GM13977 (cell line): ENCODE data around the gene ITGB1BP2.
"Not testable (repeated sequence)": the region's sequence is repeated elsewhere in the genome, so short reads cannot be mapped to it uniquely, and the experiment has no call there.

ENCODE experiments used
- DNase-seq: peaks from one replicate; pipeline ENCODE4 v3.0.0; 2012; ENCODE audit warnings: low spot score
- in situ Hi-C: fragments of 300-500 bp; cut with MboI; formaldehyde crosslinking; loops from one replicate; pipeline ENCODE4 v1.12.0; 2022; ENCODE audit warnings: low sequenced_read_pairs, low pct_unique_long_range_greater_than_20kb, mixed read lengths, inconsistent platforms; ENCODE audit not compliant: unreplicated experiment
- TF ChIP-seq, protein P1 (sequence below): IDR thresholded peaks from 2 replicates; pipeline ENCODE4 v1.5.1; 2012; ENCODE audit warnings: mild to moderate bottlenecking, control low read depth; ENCODE audit not compliant: insufficient read depth; ENCODE audit errors: extremely low read depth, missing control alignments

The ITGB1BP2 gene

DNA sequence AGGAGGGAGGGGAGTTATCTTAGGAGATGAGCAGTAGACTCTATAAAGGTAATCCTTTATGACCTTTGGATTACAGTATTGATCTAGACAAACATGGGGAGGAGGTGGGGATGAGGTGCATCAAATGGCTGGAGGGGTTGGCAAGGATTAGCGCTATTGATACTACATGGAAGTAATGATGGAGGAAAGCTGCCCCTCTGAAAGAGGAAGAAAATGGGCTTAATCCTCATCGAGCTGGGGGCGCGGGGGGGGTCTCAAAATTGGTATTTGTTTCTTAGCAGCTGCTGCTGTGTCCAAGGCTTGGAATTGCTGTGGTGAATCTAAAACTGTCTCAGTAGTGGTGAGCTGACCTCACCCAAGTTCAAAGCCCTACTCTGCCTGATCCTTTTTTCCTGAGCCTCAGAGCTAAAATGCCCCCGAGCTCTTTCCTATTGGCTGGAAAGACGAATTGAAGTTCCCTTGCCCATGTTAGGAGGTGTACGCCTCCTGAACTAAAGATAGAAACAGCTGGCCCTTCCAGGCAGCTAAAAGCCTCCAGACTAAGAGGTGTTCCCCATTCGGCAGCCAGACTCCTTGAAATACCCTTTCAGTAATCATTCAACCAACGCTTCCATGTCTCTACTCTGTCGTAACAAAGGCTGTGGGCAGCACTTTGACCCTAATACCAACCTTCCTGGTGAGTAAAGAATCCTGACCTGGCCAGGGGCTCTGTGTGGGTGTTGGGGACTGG is at the start of gene ITGB1BP2:
ITGB1BP2 (plus strand) TSS at position 556 of the 730 bp plus-strand sequence; CDS start at position 613, 57 bp downstream.
- DNase-seq = no peak
- in situ Hi-C loops = no loop called here
- TF ChIP-seq, protein P1, sequence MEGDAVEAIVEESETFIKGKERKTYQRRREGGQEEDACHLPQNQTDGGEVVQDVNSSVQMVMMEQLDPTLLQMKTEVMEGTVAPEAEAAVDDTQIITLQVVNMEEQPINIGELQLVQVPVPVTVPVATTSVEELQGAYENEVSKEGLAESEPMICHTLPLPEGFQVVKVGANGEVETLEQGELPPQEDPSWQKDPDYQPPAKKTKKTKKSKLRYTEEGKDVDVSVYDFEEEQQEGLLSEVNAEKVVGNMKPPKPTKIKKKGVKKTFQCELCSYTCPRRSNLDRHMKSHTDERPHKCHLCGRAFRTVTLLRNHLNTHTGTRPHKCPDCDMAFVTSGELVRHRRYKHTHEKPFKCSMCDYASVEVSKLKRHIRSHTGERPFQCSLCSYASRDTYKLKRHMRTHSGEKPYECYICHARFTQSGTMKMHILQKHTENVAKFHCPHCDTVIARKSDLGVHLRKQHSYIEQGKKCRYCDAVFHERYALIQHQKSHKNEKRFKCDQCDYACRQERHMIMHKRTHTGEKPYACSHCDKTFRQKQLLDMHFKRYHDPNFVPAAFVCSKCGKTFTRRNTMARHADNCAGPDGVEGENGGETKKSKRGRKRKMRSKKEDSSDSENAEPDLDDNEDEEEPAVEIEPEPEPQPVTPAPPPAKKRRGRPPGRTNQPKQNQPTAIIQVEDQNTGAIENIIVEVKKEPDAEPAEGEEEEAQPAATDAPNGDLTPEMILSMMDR = no peak

DNA sequence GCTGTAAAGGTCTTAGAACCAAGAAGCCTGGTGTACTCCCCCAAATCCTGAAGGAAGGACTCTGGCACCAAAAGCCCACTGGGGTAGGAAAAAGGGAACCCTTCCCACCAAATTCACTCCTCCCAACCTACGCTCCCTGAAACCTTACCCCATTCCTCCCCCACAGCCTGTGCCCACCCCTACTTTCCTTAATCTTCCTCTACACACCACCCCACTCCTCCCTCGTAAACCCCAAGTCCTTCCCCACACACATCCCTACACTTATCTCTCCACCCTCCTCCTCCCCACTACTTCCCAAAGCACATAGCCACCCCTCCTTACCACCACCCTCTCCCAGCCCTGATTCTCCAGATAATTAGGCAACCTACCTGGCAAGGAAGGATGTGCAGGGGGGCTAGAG is 49.3 kb upstream of the ITGB1BP2 start:
- no peak for DNase-seq
- in situ Hi-C loops = no loop called here

DNA sequence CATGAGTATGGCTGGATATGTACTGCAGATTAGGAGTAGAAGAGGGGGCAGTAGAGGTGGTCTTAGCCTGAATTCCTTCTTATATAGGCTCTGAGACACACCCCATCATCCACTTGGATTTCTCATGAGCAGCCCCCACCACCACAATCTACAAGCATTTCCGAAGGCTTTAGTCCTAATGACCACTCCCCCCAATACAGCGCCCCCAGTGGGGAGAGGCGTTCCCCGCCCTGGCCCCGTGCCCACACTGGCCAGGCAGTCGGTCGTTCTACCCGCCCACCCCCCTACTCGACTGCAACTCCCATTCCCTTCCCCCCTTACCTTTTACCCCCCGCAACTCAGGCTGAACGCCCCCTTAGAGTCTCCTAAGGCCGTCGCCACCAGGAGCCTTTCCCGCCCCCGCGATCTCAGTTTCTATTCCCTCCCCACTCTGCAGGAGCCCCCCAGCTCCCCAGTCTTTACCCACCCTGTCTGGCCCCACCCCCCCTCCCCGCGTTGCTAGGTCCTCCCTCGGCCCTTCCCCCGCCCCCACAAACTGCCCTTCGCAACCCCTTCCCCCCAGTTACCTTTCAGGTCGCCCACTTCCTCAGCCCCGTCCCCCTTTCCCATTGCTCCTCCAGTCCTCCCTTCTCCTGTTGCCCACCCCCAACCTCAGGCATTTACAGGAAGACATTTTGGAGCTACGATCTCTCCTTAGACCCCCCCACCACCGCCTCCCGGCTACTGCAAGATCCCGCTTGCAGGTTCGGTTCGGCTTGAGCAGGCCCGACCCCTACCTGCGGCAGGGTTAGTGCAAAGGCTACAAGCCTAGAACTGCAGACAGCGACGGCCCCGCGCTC is 48.1 kb upstream of the ITGB1BP2 start:
- peak; percentile 56 for DNase-seq
- TF ChIP-seq, protein P1 = peak; percentile 53
- in situ Hi-C loops = no loop called here

More for the DNA sequence above, 49.3 kb upstream of the ITGB1BP2 start:
- TF ChIP-seq, protein P1 = no peak

DNA sequence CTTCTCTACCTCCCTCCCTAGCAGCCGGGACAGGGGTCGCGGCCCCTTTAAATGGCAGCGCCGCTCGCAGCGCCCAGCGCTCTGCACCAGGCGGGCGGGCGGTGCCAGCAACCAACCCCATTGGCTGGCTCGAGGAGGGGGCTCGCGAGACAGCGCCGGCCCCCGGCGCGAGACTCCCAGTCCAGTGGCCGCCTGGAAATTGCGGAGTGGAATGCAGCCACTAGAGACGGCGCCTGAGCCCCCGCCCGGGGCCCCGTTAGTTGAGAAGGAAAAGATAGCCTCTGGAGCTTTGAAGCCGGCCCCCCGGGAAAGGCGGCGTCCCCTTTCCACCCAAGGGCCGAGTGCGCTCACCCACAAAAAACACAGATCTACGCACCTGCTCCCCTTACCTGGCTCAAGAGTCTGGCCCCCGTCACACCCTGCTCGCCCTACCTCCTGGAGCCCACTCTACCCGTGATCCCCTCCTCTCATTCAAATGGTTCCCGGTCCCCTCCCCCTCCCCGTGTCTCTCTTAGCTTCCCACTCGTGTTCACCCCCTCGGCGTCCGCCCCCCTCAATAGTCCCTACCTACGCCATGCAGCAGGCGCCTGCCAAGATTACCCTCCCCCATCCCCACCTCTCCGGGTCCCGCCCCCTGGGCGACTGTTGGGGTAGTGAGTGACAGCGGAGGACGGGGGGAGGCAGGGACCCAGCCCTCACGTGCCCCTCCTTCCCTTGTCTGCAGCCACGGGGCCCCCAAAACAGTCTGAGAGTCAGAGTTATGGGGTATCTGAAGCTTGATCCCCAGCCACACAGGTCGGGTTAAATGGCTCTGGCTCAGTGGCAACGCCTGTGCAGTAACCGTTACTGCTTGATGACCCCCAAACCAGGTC is 47.2 kb upstream of the ITGB1BP2 start, which contains the start of gene ZMYM3:
ZMYM3 (minus strand) TSS at position 49 of the 872 bp plus-strand sequence. CDS start 885 bp downstream, outside the sequence.
- peak; percentile 88 for DNase-seq
- in situ Hi-C loops = no loop called here
- TF ChIP-seq, protein P1 = no peak

DNA sequence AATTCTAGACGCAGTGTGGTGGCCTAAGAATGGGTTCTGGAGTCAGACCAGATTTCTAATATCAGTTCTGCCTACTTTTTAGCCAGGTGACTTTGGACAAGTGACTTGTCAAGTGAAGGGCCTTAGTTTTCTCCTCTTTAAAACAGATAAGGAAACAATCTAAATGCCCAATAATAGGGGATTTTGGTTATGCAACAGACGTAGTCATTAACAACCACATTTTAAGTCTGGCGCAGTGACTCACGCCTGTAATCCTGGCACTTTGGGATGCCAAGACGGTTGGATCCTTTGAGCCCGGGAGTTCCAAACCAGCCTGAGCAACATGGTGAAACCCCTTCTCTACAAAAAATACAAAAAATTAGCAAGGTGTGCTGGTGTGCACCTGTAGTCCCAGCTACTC is 45.5 kb upstream of the ITGB1BP2 start:
- TF ChIP-seq, protein P1 = no peak
- no peak for DNase-seq
- in situ Hi-C loops = no loop called here

DNA sequence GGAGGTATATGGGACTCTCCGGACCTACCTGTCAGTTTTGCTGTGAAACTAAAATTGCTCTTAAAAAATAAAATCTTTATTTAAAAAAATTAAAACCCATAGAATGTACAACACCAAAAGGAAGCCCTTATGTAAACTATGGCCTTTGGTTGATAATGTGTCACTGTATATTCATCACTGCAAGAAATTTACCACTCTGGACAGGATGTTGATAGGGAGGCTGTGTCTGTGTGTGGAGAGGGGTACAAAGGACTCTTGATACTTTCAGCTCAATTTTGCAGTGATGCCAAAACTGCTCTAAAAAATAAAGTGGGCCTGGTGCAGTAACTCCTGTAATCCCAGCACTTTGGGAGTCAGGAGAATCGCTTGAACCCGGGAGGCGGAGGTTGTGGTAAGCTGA is 44.7 kb upstream of the ITGB1BP2 start:
- TF ChIP-seq, protein P1 = no peak
- no peak for DNase-seq
- in situ Hi-C loops = no loop called here

DNA sequence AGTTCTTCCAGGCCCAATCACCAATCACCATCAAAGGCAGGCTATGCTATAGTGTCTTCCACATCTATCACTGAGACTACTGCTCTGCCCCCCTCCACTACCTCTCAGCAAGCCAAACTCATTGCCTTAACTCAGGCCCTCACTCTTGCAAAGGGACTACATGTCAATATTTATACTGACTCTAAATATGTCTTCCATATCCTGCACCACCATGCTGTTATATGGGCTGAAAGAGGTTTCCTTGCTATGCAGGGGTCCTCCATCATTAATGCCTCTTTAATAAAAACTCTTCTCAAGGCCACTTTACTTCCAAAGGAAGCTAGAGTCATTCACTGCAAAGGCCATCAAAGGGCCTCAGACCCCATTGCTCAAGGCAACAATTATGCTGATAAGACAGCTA is 32.9 kb upstream of the ITGB1BP2 start:
- in situ Hi-C loops, DNase-seq: not testable (repeated sequence)
